GM19193 (cell line): ENCODE measurements around the gene MYF6.

ENCODE experiments used
- POLR2A ChIP-seq: IDR thresholded peaks from 4 replicates; pipeline ENCODE4 v1.6.1; 2011; ENCODE audit not compliant: insufficient read depth, insufficient read length; ENCODE audit errors: extremely low read depth

The MYF6 gene

DNA sequence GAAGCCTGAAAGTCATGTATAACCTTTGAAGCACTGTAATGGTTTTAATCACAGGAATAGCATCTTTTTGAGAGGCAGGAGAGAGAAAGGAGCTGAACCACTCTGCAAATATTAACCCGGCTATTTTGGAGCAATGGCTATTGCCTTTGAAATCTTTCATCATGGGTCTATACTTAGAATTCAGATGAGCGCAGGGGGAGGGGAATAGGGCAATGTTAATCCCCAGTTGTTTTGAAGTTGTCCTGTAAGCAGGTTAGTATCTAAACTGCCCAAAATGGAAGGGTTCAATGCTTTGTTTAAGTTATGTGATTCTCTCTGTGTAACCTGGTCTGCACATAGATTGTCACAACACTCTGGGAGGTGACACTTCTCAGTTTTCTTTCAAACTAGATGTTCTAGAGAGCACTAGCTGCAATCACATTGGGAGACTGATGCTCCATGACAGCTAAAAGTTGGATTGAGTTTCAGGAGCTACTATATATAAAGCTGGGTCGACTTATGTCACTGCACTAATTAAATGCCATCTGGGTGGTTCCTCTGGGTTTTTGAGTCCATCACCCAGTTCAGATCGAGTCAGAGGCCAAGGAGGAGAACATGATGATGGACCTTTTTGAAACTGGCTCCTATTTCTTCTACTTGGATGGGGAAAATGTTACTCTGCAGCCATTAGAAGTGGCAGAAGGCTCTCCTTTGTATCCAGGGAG lies at the start of gene MYF6:
Gene MYF6 (plus strand): TSS at position 509 of the 704 bp plus-strand sequence. CDS start 86 bp downstream, at position 595.
- no peak for TF ChIP-seq POLR2A

DNA sequence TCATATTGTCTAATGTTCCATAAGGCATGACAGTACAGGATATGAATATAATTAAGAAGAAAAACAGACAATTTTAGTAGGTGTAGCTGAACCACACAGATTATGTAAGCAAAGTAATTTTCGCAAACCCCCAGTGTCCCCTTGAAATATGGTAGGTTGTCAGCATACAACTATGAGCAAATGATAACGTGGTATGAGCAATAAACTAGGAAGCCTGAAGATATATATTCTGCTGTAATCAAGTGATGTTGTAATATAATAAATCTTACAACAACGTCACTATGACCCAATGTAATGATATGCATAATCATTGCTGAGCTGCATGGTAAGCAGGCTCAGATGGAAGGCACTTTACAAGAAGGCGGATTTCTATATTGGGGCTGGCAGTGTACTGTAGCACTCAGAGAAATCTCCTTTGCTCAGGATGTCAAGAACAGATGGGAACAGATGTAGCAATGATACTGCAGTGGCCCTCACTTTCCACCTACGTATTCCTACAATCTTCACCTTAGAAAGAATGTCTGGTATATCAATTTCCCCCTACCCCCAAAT lies 47.8 kb upstream of the MYF6 start:
- no peak for TF ChIP-seq POLR2A

DNA sequence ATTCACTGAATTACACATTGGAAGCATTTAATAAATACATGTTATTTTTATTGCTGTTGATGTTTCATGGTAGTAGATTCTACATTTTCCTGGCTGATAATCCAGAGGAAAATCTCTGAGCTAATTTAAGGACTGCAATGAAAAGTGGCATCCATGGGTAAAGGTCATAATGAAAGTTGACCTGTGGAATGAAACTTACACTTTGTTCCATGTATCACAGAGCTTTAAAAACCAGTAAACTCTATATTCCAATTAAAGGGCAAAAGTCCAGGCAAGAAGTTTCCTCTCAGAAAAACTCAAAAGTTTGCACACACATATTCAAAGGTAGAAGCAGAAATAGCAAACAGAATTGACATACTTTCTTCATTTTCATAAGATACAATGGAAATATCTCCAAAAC lies 44.8 kb upstream of the MYF6 start:
- TF ChIP-seq POLR2A = no peak

DNA sequence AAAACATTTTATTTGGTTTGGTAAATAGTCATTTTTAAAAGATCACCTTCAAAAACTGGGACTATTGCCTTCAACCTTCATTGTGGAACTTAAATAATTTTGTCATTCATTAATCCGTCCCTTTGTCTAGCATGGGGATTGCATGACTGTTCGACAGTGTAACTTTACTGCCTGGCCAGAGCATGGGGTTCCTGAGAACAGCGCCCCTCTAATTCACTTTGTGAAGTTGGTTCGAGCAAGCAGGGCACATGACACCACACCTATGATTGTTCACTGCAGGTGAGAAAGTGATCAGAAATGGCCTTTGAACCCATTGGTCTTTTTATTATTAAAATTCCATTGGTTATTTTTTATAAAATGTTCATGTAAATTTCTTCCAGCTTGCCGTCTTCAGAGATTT lies 37.2 kb upstream of the MYF6 start:
- no peak for TF ChIP-seq POLR2A

DNA sequence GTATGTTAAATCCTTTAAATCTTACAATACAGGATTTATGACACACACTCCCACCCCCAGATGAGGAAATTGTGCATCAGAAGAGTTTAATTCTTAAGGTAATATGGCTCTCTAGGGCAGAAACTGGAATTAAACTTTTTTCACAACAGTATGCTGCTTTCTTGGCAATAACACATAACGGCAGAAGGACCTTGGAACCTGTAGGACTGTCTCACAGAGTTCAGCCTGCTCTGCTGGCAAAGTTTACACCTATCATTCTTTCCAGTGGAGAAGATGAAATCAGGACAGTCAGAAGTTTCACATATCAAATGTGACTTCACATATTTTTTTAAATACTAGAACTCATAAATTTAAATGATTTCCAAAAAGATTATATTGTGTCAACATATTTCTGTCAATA lies 30.6 kb upstream of the MYF6 start:
- no peak for TF ChIP-seq POLR2A

DNA sequence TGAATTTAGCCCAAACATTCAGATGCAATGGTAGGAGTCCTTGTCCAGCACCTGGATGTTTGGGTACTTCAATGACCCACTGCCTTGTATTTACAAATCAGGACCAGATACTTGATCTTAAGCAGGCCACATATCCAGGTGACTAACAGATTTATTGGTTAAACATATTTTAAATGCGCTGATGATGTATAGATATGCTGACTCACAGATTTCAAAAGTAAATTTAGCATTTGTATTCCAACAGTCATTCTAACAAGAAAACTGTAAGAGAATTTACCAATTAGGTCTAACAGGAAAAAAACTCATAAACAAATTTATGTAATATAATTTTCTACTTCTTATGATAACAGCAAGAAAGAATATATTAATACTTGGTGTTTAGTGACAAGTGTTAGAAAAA lies 29.4 kb upstream of the MYF6 start:
- TF ChIP-seq POLR2A = no peak

DNA sequence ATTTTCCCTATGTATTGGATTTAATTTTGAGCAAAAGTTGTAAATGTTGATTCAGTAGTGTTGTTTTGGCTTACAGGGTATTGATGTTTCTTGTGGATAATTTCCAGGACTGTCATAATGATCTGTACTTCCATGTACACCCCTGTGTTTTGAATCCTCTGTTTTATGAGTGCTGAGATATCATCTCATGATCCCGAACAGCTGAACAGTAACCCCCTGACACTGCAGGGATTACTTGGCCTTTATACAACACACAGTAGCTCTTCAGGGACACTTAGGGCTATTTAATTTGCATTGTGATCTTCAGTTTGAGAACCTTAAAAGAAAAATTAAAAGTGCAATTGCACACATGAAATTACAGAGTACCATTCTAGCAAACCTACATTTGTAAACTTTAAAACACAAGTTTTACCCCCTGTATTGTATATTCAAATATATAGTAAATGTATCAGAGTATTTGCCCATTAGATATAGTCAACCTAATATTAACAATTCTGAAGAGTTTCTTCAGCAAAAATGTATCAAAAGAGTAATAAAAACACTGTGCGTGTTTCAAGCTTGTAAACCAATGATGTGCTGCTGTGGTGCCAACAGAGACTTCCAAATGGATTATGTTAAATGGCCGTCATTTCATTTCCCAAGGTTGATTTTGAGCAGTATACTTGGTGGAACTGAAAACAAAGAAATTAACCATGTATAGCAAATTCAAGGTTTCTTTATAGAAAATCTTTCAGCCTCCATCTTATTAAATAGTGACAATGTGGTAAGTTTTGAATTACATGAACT lies 27.9 kb upstream of the MYF6 start:
- TF ChIP-seq POLR2A = no peak

DNA sequence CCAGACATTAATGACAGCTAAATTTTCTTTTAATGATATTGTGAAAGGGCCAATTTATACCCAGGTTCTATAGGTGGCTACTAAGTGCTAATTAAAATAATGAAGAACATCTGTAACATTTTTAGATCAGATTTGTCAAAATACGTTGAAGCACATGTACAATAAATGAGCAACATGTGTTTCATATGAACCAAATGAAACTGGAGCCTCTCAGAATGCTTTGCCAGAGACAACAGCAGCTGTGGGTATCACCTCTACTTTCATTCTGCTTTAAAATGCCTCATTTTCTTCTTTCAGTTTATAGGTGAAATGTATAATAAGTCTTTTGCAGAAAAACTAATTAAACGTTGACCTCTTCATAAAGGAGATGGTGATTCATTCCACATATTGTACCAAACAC lies 26.1 kb upstream of the MYF6 start:
- TF ChIP-seq POLR2A = no peak

DNA sequence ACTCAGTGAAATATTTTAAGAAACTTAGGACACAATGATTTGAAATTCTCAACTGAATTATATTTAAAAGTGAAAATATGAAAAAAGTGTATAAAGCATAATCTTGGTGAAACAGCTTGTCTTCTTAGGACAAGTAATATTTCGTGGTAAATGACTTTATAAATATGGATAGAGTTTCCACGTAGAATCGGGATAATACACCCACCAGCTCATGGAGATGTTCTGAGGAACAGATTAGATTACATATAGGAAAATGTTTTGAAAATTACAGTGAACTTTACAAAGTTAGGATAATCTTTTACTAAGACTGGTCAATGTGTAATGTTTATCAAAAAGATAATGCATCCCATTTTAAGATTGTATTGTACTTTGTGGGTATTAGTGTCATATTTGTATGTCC lies 25.6 kb upstream of the MYF6 start:
- TF ChIP-seq POLR2A = no peak

DNA sequence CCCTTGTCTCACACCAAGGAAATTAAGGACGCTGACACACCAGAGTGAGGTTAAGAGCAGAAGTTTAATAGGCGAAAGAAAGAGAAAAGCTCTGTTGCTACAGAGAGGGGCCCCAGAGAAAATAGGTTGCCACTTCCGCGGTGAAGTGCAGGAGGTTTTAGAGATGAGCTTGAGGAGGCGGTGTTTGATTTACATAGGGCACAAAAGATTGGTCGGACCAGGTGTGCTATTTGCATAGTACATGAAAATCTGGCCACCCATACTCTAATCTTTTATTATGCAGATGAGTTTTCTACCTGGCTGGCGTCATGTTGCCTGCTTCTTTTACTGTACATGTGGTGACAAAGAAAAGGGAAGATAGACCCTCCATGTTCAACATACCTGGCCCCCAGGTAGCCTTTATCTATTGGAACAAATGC lies 23.3 kb upstream of the MYF6 start:
- TF ChIP-seq POLR2A = no peak

DNA sequence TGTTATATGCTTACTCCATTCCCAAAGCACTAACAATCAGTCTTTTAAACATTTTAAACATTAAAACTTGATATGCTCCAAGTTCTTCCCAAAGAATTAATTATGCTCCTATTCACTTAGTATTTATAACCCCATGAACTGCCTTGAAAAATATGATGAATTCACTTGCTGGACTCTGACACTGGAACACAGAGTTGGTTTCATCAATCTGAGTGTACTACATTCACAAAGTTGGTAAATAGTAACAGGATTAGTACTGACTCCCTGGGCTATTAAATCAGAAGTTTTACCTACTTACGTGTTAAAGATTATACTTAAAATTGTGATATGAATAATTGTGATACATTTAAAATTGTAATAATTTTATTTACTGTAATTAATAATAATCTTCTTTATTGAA lies 17.3 kb upstream of the MYF6 start:
- TF ChIP-seq POLR2A = no peak

DNA sequence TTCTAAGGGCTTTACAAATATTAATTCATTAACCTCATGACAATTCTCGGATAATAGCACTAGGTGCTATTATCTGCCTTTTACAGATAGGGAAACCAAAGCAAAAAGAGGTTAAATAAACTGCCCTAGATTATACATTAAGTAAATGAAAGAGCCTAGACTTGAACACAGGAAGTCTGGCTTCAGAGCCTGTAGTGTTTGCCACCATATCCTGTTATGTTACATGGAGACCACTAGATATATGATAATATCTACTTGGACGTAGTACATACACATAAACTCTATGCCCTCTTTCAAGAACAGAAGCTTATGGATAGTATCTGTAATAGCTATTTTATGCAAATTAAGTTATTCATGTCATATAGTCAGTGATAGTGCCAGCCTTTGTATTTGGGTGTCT lies 16.9 kb upstream of the MYF6 start:
- TF ChIP-seq POLR2A = no peak

DNA sequence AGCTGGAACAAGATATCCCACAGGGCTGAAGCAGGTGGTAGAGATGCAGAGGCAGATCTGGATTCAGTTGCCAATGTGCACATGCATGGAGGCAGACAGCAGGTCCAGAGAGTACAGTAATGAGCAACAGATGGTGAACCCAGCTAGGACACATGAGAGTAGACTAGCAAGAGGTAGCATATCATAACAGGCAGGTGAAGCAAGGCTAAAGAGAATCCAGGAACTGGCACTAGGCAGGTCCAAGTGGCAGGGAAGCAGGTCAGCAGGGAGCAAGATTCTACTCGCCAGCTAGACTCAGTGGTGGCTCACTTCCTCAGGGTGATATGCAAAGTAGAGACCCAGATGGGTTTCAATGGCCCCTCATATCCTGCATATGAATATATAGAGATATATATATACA lies 15.3 kb upstream of the MYF6 start:
- no peak for TF ChIP-seq POLR2A

DNA sequence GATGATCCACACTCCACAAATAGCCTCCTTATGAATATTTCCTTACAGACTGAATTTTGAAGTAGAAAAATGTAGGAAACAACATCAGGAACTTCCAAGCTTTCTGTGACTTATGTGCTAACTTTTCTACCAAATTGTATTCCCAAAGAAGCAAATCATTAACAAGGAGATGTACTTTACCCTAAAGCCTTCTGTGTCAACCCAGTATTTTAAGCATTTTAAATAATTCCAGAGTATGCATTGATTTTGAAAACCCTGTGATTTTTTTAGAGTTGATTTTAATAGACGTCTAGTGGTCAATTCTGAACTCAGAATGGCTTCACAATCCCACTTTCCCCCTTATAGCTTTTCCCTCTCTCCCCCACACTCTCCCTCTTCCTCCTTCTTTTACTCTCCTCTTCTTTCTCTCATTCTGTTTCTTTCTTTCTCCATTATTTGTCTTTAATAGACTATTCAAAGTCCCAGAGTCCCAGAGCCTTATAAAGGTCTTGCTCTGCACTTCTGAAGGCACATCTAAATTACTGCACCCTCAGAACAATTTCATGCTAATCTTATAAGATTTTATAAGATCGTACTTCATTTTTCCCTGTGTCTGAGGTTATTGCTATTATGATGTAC lies 10.1 kb upstream of the MYF6 start:
- no peak for TF ChIP-seq POLR2A

DNA sequence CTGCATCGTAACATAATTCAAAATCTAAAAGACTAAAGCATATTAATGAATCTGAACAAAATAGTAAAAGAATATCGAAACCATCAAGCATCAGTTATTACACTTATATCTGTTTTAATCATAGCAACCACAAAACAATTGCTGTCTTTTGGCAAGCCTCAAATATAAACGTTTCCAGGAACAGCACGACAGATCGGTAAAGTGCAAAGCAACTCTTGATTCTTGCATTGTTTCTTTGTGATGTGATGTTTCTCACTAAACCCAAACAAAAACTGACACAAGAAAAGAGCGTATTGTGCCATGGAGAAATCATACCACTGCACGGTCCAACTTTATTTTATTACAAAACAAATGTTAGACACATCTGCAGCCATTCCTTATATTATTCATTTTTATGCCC lies 9.2 kb upstream of the MYF6 start:
- no peak for TF ChIP-seq POLR2A
